HCT116 (cell line): Measurements from ENCODE around the gene MAP2K6. TPM values are rescaled to one million over a fixed set of nuclear protein-coding genes. Genes with fewer than 3 reads are reported as not detected.

Source experiments
- ATAC-seq: fragments of 200-7000 bp; cut with Tn5 transposase; 2 replicates; pipeline ENCODE4 v1.9.1; 2020; ENCODE audit warnings: mild to moderate bottlenecking, moderate library complexity
- BruUV-seq: library from RNA; stranded (reverse); fragments of 400-500 nt; replicated peaks from 2 replicates; lab custom pipeline; 2021; lab: Mats Ljungman, UMichigan
- CTCF ChIA-PET: fragments of 300-600 bp; sonication (Branson Sonifier 250); formaldehyde crosslinking; loops from one replicate; lab custom pipeline; 2021; ENCODE audit warnings: antibody characterized with exemption; lab: Charles Lee
- POLR2A ChIA-PET: fragments of 300-600, 350-600 bp; sonication (Branson Sonifier 250); formaldehyde crosslinking; loops from one replicate; lab custom pipeline; 2021; ENCODE audit warnings: antibody characterized with exemption; lab: Charles Lee
- RAD21 ChIA-PET, 2 experiments: fragments of 300-600 bp; sonication (Branson Sonifier 250); formaldehyde crosslinking; loops; one replicate each; lab custom pipeline; 2023; ENCODE audit warnings: low total read pairs in 2 of 2; ENCODE audit not compliant: uncharacterized antibody in 2 of 2, unreplicated experiment in 2 of 2, low non-redundant PET in 1 of 2; lab: Charles Lee
- DNase-seq: peaks from one replicate; pipeline ENCODE4 v3.0.0-alpha.2; 2010; ENCODE audit warnings: low read depth, low spot score
- H2AFZ ChIP-seq: fragments of 200-600 bp; shearing (Covaris generic), sonication (generic); 2 replicates; pipeline ENCODE4 v1.6.1; 2017; ENCODE audit warnings: low read depth, mixed run types, mixed read lengths, antibody characterized with exemption, low read length; ENCODE audit not compliant: poor library complexity, severe bottlenecking
- H3K27ac ChIP-seq: 2 replicates; pipeline ENCODE4 v1.5.1; 2012; ENCODE audit warnings: low read depth, low read length
- H3K27me3 ChIP-seq: fragments of 200-600 bp; sonication (generic); 2 replicates; pipeline ENCODE4 v1.6.1; 2016; ENCODE audit warnings: mixed run types, low read length, mixed read lengths; ENCODE audit not compliant: insufficient read depth
- H3K36me3 ChIP-seq, 2 experiments: fragments of 200-500 bp in 1 of 2; fragments of 200-600 bp in 1 of 2; sonication (Bioruptor generic) in 1 of 2; sonication (generic) in 1 of 2; 2 replicates each; pipeline versions ENCODE4 v1.5.1 to v1.6.1; 2014 to 2016; ENCODE audit warnings: low read length in 2 of 2, inconsistent platforms in 1 of 2, mixed read lengths in 1 of 2, mixed run types in 1 of 2; ENCODE audit not compliant: insufficient read depth in 2 of 2, control insufficient read depth in 1 of 2
- H3K4me1 ChIP-seq, 2 experiments: fragments of 200-600 bp in 1 of 2; sonication (generic) in 1 of 2; 2 replicates each; pipeline versions ENCODE4 v1.5.1 to v1.6.1; 2012 to 2017; ENCODE audit warnings: low read length in 2 of 2, inconsistent platforms in 1 of 2, mild to moderate bottlenecking in 1 of 2, mixed read lengths in 1 of 2, mixed run types in 1 of 2, moderate library complexity in 1 of 2; ENCODE audit not compliant: insufficient read depth in 2 of 2, control insufficient read depth in 1 of 2
- H3K4me2 ChIP-seq: fragments of 200-600 bp; sonication (generic); 2 replicates; pipeline ENCODE4 v1.6.1; 2017; ENCODE audit warnings: mixed run types, low read length, mixed read lengths
- H3K4me3 ChIP-seq, 2 experiments: fragments of 200-600 bp in 1 of 2; sonication (generic) in 1 of 2; replicated peaks in 1 of 2; 2 replicates each; pipeline ENCODE4 v1.5.1; 2011 to 2016; ENCODE audit warnings: low read length in 2 of 2, control low read depth in 1 of 2, low read depth in 1 of 2, mild to moderate bottlenecking in 1 of 2, mixed read lengths in 1 of 2, mixed run types in 1 of 2
- H3K79me2 ChIP-seq: fragments of 200-600 bp; sonication (generic); 2 replicates; pipeline ENCODE4 v1.6.1; 2017; ENCODE audit warnings: mild to moderate bottlenecking, mixed run types, low read length, moderate library complexity, mixed read lengths; ENCODE audit not compliant: insufficient read depth
- H3K9ac ChIP-seq: fragments of 200-600 bp; sonication (generic); 2 replicates; pipeline ENCODE4 v1.6.1; 2016; ENCODE audit warnings: low read length, mixed read lengths
- H3K9me2 ChIP-seq: fragments of 200-600 bp; sonication (generic), shearing (Covaris generic); 2 replicates; pipeline ENCODE4 v1.6.1; 2017; ENCODE audit warnings: mixed run types, mild to moderate bottlenecking, moderate library complexity; ENCODE audit not compliant: insufficient read depth
- H3K9me3 ChIP-seq, 2 experiments: fragments of 200-500 bp in 1 of 2; fragments of 200-600 bp in 1 of 2; sonication (Bioruptor generic) in 1 of 2; sonication (generic) in 1 of 2; 2 replicates each; pipeline ENCODE4 v1.6.1; 2014 to 2017; ENCODE audit warnings: low read length in 2 of 2, mixed read lengths in 2 of 2, inconsistent platforms in 1 of 2, low read depth in 1 of 2, mild to moderate bottlenecking in 1 of 2, mixed run types in 1 of 2, moderate library complexity in 1 of 2; ENCODE audit not compliant: control insufficient read depth in 1 of 2, insufficient read depth in 1 of 2
- H4K20me1 ChIP-seq: fragments of 200-600 bp; sonication (generic), shearing (Covaris generic); 2 replicates; pipeline ENCODE4 v1.6.1; 2017; ENCODE audit warnings: mixed run types, mild to moderate bottlenecking, moderate library complexity; ENCODE audit not compliant: insufficient read depth
- CTCF ChIP-seq, 3 experiments: fragments of 200-600 bp in 1 of 3; sonication (generic) in 1 of 3; IDR thresholded peaks in 2 of 3; conservative IDR thresholded peaks in 1 of 3; 2 replicates each; pipeline ENCODE4 v1.5.1; 2012 to 2017; ENCODE audit warnings: low read depth in 2 of 3, low read length in 2 of 3, antibody characterized with exemption in 1 of 3, borderline replicate concordance in 1 of 3, control low read depth in 1 of 3, mild to moderate bottlenecking in 1 of 3, mixed read lengths in 1 of 3, mixed run types in 1 of 3, moderate library complexity in 1 of 3; ENCODE audit not compliant: insufficient read depth in 1 of 3
- SIN3A ChIP-seq: IDR thresholded peaks from 2 replicates; pipeline ENCODE4 v1.6.1; 2012; ENCODE audit warnings: low read depth
- SRF ChIP-seq: IDR thresholded peaks from 2 replicates; pipeline ENCODE4 v1.6.1; 2012; ENCODE audit warnings: low read depth
- YY1 ChIP-seq: IDR thresholded peaks from 2 replicates; pipeline ENCODE4 v1.6.1; 2011; ENCODE audit warnings: low read length, low read depth, moderate library complexity, mild to moderate bottlenecking; ENCODE audit not compliant: insufficient replicate concordance; ENCODE audit errors: extremely low read depth
- ZBTB33 ChIP-seq: IDR thresholded peaks from 2 replicates; pipeline ENCODE4 v1.6.1; 2011; ENCODE audit warnings: mild to moderate bottlenecking, low read length, moderate library complexity; ENCODE audit not compliant: insufficient replicate concordance; ENCODE audit errors: extremely low read depth
- intact Hi-C: fragments of 100-400 bp; cut with micrococcal nuclease; formaldehyde crosslinking; loops from 2 replicates; pipeline ENCODE4 v1.10.0; 2022
- total RNA-seq: library from RNA; stranded (reverse); gene quantifications from one replicate; pipeline ENCODE4 v1.2.1, GENCODE V29; 2021; ENCODE audit not compliant: unreplicated experiment

Gene MAP2K6
- total RNA-seq, 1 experiment from 2014 or later: 0.22 TPM

DNA sequence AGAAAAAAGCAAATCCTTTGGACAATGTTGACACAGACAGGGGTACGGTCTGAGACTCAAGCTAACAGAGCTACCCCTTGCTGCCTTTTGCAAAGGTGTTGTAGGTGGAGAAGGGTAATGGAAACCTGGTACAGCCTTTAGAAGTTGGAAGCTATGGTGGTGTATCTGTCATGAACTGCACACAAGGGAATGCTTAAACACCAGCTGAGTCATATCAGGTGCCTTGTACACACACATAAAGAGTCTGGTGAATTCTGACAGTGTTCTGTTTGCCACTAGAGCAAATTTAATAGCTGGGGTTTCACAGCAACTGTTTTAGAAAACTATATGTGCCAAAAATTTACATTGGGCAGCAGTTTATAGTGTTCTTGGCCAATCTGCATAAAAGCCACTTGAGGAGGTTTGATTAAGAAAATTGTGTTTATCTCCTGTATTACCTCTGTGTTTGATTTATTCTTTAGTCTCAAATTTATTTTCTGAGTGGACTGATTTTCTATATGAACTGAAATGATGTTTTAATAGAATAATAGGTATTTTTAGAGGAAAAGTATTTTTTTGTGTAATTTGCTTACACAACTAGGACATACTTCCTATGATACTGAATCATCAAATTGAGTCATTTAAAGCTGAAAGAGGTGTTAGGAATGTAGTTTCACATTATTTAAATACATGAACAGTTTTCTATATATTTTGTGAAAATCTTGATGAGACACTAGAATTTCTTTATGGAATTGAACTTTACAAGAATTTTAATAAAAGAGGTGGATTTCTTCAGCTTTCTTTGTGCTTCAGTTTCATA is 136.9 kb downstream of the MAP2K6 start:
- ChIA-PET RAD21 (no interaction called here), POLR2A (no interaction called here), CTCF (interaction anchor here (1.1 to 1.4 kb wide), 2 partner anchors 26 to 55 kb away, joined by 3 to 8 read pairs; no protein-coding TSS in a partner anchor)
- Histone ChIP-seq H3K9ac (no peak overlapping the region), H3K27me3 (no peaks in the 10 kb centered on the region), H3K27ac (no peak overlapping the region), H3K79me2 (no peaks in the 10 kb centered on the region), H3K4me2 (no peak overlapping the region), H3K36me3 (no peaks in the 10 kb centered on the region), H4K20me1 (no peaks in the 10 kb centered on the region), H3K4me3 (no peak overlapping the region), H3K9me3 (no peaks in the 10 kb centered on the region), H2AFZ (no peak overlapping the region), H3K4me1 (no peaks in the 10 kb centered on the region), H3K9me2 (no peaks in the 10 kb centered on the region)
- ATAC-seq (no peak), DNase-seq (no peak)
- no peak for TF ChIP-seq CTCF (IDR thresholded peaks at IDR 0.05 in 2 of 3, conservative IDR thresholded peaks at IDR 0.05 in 1 of 3; ENCODE audit: borderline replicate concordance in 1 of 3, insufficient read depth in 1 of 3, low read depth in 2 of 3, low read length in 2 of 3)
- no peak for TF ChIP-seq YY1
- TF ChIP-seq ZBTB33: no peak
- TF ChIP-seq SRF: no peak
- TF ChIP-seq SIN3A: no peak
- no TSS peak for BruUV-seq
- intact Hi-C loops: no loop called here
